GM21381 (cell line): ENCODE measurements around the gene CFAP99.

Source experiments
- ATAC-seq: cut with Tn5 transposase; IDR thresholded peaks from one replicate; pipeline ENCODE4 v1.9.1; 2021; ENCODE audit warnings: mild to moderate bottlenecking, moderate library complexity; ENCODE audit not compliant: unreplicated experiment

The CFAP99 gene

GRCh38 chr4:2445130-2445529 lies 26.4 kb downstream of the CFAP99 start:
- no peak for ATAC-seq

- no peak for ATAC-seq
Measured at GRCh38 chr4:2445571-2445970, 26.8 kb downstream of the CFAP99 start.

GRCh38 chr4:2446656-2447564 lies 28.2 kb downstream of the CFAP99 start:
- ATAC-seq: no peak

- ATAC-seq: no peak
Measured at GRCh38 chr4:2448589-2448988, 29.8 kb downstream of the CFAP99 start.

- ATAC-seq: no peak
Measured at GRCh38 chr4:2449051-2449450, 30.3 kb downstream of the CFAP99 start.

- no peak for ATAC-seq
Measured at GRCh38 chr4:2449511-2450392, 31.0 kb downstream of the CFAP99 start.

GRCh38 chr4:2450394-2451035 lies 31.8 kb downstream of the CFAP99 start:
- ATAC-seq: no peak

- no peak for ATAC-seq
Measured at GRCh38 chr4:2451036-2451520, 32.3 kb downstream of the CFAP99 start.

GRCh38 chr4:2451821-2452785 lies 33.3 kb downstream of the CFAP99 start:
- ATAC-seq: no peak

- no peak for ATAC-seq
Measured at GRCh38 chr4:2457481-2458295, 38.9 kb downstream of the CFAP99 start.

- no peak for ATAC-seq
Measured at GRCh38 chr4:2458546-2459491, 40.1 kb downstream of the CFAP99 start.

- ATAC-seq: no peak
Measured at GRCh38 chr4:2459589-2460349, 41.0 kb downstream of the CFAP99 start.

GRCh38 chr4:2461246-2461960 lies 42.6 kb downstream of the CFAP99 start:
- no peak for ATAC-seq

- ATAC-seq: peak; percentile 63
Measured at GRCh38 chr4:2462218-2462991, 43.6 kb downstream of the CFAP99 start.

GRCh38 chr4:2462992-2463762 lies 44.4 kb downstream of the CFAP99 start:
- no peak for ATAC-seq
